ENCODE results near the gene MAP3K2. TPM values are rescaled to one million over a fixed set of nuclear protein-coding genes. Genes with fewer than 3 reads are reported as not detected.

The MAP3K2 gene
- total and polyA plus RNA-seq, 2 experiments from 2014 or later = 36.7 to 41.0 TPM

DNA sequence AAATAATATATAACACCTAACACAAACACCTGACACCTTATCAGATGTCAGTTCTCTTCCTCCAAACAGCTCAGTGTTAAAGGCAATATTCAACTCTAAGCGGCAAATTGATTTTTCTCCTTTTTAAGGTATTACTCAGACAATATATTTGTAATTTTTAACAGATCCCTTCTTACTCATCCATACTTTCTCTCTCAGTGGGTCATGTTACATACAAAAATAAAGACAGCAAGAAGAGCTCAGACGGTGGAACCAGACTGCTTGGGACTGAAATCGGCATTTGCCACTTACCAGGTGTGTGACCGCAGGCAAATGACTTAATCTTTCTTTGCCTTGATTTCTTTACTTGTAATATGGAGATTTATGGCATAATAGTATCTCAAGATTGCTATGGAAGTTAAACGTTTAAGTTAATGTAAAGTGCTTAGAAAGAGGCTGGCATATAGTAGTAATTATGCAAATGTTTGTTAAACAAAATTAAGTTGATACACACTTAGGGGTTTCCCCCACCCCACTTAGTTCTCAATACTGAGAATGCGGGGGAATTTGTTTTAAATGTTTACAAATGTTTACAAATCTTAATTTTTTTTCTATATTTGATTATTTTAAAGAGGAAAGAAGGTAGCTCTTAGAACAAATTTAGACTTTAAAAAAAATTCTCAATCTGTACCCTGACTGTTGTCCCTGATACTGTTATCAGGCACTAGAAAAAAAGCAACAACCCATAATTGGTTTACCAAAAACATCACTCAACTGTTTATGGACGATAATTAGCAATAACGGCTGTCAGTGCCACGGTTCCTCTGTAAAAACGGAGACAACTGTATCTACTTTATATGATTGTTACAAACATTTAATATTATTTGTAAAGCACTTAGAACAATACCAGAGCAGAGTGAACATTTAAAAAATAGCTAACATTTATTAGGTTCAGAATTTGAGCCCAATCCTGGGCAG lies 25.6 kb downstream of the MAP3K2 start:
- H3K27ac ChIP-seq = no peak overlapping the region
- no peak overlapping the region for H2AFZ ChIP-seq
- DNase-seq = peak; percentile 37
- peaks cover 6% of the 10 kb centered on the region; the same call in 1 of the 2 replicates for H4K20me1 ChIP-seq (ENCODE audit: insufficient read depth)
- H3K9me3 ChIP-seq (ENCODE audit: low read depth) = no peaks in the 10 kb centered on the region
- H3K9ac ChIP-seq = no peak overlapping the region
- H3K79me2 ChIP-seq (ENCODE audit: insufficient read depth) = peaks cover 100% of the 10 kb centered on the region
- H3K4me2 ChIP-seq (ENCODE audit: unreplicated experiment) = no peak overlapping the region
- no peaks in the 10 kb centered on the region for H3K9me2 ChIP-seq (ENCODE audit: insufficient read depth)
- H3F3A ChIP-seq (ENCODE audit: insufficient read depth) = peaks cover 8% of the 10 kb centered on the region
- H3K36me3 ChIP-seq (ENCODE audit: low read depth) = no peaks in the 10 kb centered on the region
- H3K4me3 ChIP-seq = no peak overlapping the region
- no peak for TF ChIP-seq EZH2 (IDR thresholded peaks at IDR 0.05; ENCODE audit: insufficient read depth, poor library complexity, severe bottlenecking)
- no peak for TF ChIP-seq EZH2phosphoT487 (IDR thresholded peaks at IDR 0.05; ENCODE audit: insufficient read depth, low read depth)
- 83 to 84% methylated on average over 10 of the region's 10 CpGs for WGBS, 2 experiments (ENCODE audit: low coverage in 1 of 2, low lambda C conversion rate in 2 of 2, missing lambda C conversion rate in 2 of 2)
- H3K4me1 ChIP-seq (ENCODE audit: insufficient read depth) = peaks cover 21% of the 10 kb centered on the region
- H3K27me3 ChIP-seq (replicated peaks; ENCODE audit: insufficient read depth) = no peaks in the 10 kb centered on the region
- in situ Hi-C loops (cut with MboI) = no loop called here

DNA sequence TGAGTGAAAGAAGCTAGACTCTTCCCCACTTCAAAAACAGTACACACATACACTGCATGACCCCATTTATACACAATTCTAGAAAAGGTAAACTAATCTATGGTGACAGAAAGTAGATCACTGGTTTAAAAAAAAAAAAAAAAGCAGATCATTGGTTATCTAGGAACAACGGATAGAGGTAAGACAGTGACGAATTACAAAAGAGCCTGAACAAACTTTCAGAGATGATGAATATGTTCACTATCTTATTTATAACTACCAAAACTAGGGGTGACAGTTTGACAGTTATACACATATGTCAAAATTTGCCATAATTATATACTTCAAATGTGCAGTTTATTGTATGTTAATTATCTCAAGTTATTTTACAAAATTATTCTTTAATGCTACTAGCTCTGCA lies 27.5 kb downstream of the MAP3K2 start:
- no peak for TF ChIP-seq EZH2 (IDR thresholded peaks at IDR 0.05; ENCODE audit: insufficient read depth, poor library complexity, severe bottlenecking)
- no peak for TF ChIP-seq EZH2phosphoT487 (IDR thresholded peaks at IDR 0.05; ENCODE audit: insufficient read depth, low read depth)
- Histone ChIP-seq H3K4me2 (ENCODE audit: unreplicated experiment) (no peak overlapping the region), H3K27ac (no peak overlapping the region), H3K4me3 (no peak overlapping the region), H3F3A (ENCODE audit: insufficient read depth) (peaks cover 27% of the 10 kb centered on the region), H2AFZ (no peak overlapping the region), H3K9me2 (ENCODE audit: insufficient read depth) (no peaks in the 10 kb centered on the region), H3K9me3 (ENCODE audit: low read depth) (no peaks in the 10 kb centered on the region), H3K36me3 (ENCODE audit: low read depth) (no peaks in the 10 kb centered on the region), H3K4me1 (ENCODE audit: insufficient read depth) (peaks cover 32% of the 10 kb centered on the region), H3K9ac (no peak overlapping the region), H4K20me1 (ENCODE audit: insufficient read depth) (peaks cover 15% of the 10 kb centered on the region; the same call in 1 of the 2 replicates), H3K79me2 (ENCODE audit: insufficient read depth) (peaks cover 100% of the 10 kb centered on the region), H3K27me3 (replicated peaks; ENCODE audit: insufficient read depth) (no peaks in the 10 kb centered on the region)
- DNase-seq = no peak
- in situ Hi-C loops (cut with MboI) = no loop called here
- WGBS, 2 experiments (ENCODE audit: low coverage in 1 of 2, low lambda C conversion rate in 2 of 2, missing lambda C conversion rate in 2 of 2) = 92 to 95% methylated on average over 2 of the region's 2 CpGs

DNA sequence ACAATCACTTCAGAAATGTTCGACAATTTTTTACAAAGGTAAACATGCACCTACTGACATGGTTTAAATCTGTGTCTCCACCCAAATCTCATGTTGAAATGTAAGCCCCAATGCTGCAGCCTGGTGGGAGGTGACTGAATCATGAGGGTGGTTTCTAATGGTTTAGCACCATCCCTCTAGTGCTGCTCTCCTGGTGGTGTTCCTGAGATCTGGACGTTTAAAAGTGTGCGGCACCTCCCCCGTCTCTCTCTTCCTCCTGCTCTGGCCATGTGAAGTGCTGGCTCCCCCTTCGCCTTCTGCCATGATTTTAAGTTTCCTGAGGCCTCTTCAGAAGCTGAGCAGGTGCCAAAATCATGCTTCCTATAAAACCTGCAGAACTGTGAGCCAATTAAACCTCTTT lies 28.3 kb downstream of the MAP3K2 start:
- in situ Hi-C loops (cut with MboI) = no loop called here
- Histone ChIP-seq H3K79me2 (ENCODE audit: insufficient read depth) (peaks cover 100% of the 10 kb centered on the region), H3K9me3 (ENCODE audit: low read depth) (no peaks in the 10 kb centered on the region), H3K9me2 (ENCODE audit: insufficient read depth) (no peaks in the 10 kb centered on the region), H3K4me3 (no peak overlapping the region), H3F3A (ENCODE audit: insufficient read depth) (peaks cover 32% of the 10 kb centered on the region), H3K9ac (no peak overlapping the region), H3K27me3 (replicated peaks; ENCODE audit: insufficient read depth) (no peaks in the 10 kb centered on the region), H3K4me1 (ENCODE audit: insufficient read depth) (peaks cover 30% of the 10 kb centered on the region), H3K36me3 (ENCODE audit: low read depth) (no peaks in the 10 kb centered on the region), H3K27ac (no peak overlapping the region), H2AFZ (no peak overlapping the region), H4K20me1 (ENCODE audit: insufficient read depth) (peaks cover 20% of the 10 kb centered on the region; the same call in 1 of the 2 replicates), H3K4me2 (ENCODE audit: unreplicated experiment) (no peak overlapping the region)
- DNase-seq = no peak
- WGBS, 2 experiments (ENCODE audit: low coverage in 1 of 2, low lambda C conversion rate in 2 of 2, missing lambda C conversion rate in 2 of 2) = 80 to 90% methylated on average over 5 of the region's 5 CpGs
- no peak for TF ChIP-seq EZH2 (IDR thresholded peaks at IDR 0.05; ENCODE audit: insufficient read depth, poor library complexity, severe bottlenecking)
- no peak for TF ChIP-seq EZH2phosphoT487 (IDR thresholded peaks at IDR 0.05; ENCODE audit: insufficient read depth, low read depth)

DNA sequence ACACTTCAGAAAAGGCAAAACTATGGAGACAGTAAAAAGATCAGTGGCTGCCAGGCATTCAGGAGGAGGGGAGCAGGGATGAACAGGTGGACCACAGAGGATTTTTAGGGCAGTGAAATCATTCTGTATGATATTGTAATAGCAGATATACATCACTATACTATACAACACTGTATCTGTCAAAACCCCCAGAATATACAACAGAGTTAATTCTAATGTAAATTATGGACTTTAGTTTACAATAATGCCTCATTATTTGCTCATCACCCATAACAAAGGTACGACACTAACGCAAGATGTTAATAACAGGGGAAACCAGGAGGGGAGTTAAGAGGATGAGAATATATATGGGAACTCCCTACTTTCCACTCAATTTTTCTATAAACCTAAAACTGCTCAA lies 28.8 kb downstream of the MAP3K2 start:
- H4K20me1 ChIP-seq (ENCODE audit: insufficient read depth) = peaks cover 20% of the 10 kb centered on the region; the same call in 1 of the 2 replicates
- peaks cover 32% of the 10 kb centered on the region for H3F3A ChIP-seq (ENCODE audit: insufficient read depth)
- H3K27ac ChIP-seq = no peak overlapping the region
- no peak overlapping the region for H3K4me3 ChIP-seq
- no peak overlapping the region for H3K4me2 ChIP-seq (ENCODE audit: unreplicated experiment)
- peaks cover 35% of the 10 kb centered on the region for H3K4me1 ChIP-seq (ENCODE audit: insufficient read depth)
- H3K27me3 ChIP-seq (replicated peaks; ENCODE audit: insufficient read depth) = no peaks in the 10 kb centered on the region
- peaks cover 100% of the 10 kb centered on the region for H3K79me2 ChIP-seq (ENCODE audit: insufficient read depth)
- H3K9ac ChIP-seq = no peak overlapping the region
- H3K9me2 ChIP-seq (ENCODE audit: insufficient read depth) = no peaks in the 10 kb centered on the region
- in situ Hi-C loops (cut with MboI) = no loop called here
- no peak for DNase-seq
- 95 to 100% methylated on average over 2 of the region's 2 CpGs for WGBS, 2 experiments (ENCODE audit: low coverage in 1 of 2, low lambda C conversion rate in 2 of 2, missing lambda C conversion rate in 2 of 2)
- TF ChIP-seq EZH2 (IDR thresholded peaks at IDR 0.05; ENCODE audit: insufficient read depth, poor library complexity, severe bottlenecking) (no peak), EZH2phosphoT487 (IDR thresholded peaks at IDR 0.05; ENCODE audit: insufficient read depth, low read depth) (no peak)
- H2AFZ ChIP-seq = no peak overlapping the region
- H3K9me3 ChIP-seq (ENCODE audit: low read depth) = no peaks in the 10 kb centered on the region
- no peaks in the 10 kb centered on the region for H3K36me3 ChIP-seq (ENCODE audit: low read depth)

Data from GM23248 (cell line).